HG03139 (cell line): ENCODE data around the gene HMX1.

ENCODE experiments used
- ATAC-seq: cut with Tn5 transposase; IDR thresholded peaks from one replicate; pipeline ENCODE4 v1.9.1; 2021; ENCODE audit not compliant: unreplicated experiment

The HMX1 gene

GRCh38 chr4:8871417-8872401 is at the start of gene HMX1:
Gene HMX1 (minus strand): TSS chr4:8871839. CDS start chr4:8871614, 225 bp downstream.
- no peak for ATAC-seq

GRCh38 chr4:8920969-8921368 is 49.3 kb upstream of the HMX1 start:
- no peak for ATAC-seq

GRCh38 chr4:8920289-8920965 is 48.8 kb upstream of the HMX1 start:
- no peak for ATAC-seq

GRCh38 chr4:8919651-8920288 is 48.1 kb upstream of the HMX1 start:
- ATAC-seq = no peak

- peak; percentile 83 for ATAC-seq
These were observed 46.5 kb upstream of the HMX1 start for GRCh38 chr4:8917868-8918783.

- ATAC-seq = no peak
These were observed 45.7 kb upstream of the HMX1 start for GRCh38 chr4:8917321-8917811.

- ATAC-seq = no peak
These were observed 45.3 kb upstream of the HMX1 start for GRCh38 chr4:8916906-8917305.

- ATAC-seq = no peak
These were observed 44.8 kb upstream of the HMX1 start for GRCh38 chr4:8916351-8916885.

GRCh38 chr4:8915201-8916200 is 43.9 kb upstream of the HMX1 start:
- no peak for ATAC-seq

- no peak for ATAC-seq
These were observed 43.0 kb upstream of the HMX1 start for GRCh38 chr4:8914461-8915171.

- no peak for ATAC-seq
These were observed 42.3 kb upstream of the HMX1 start for GRCh38 chr4:8913858-8914460.

- ATAC-seq = no peak
These were observed 41.6 kb upstream of the HMX1 start for GRCh38 chr4:8913121-8913857.

GRCh38 chr4:8912506-8912905 is 40.9 kb upstream of the HMX1 start:
- no peak for ATAC-seq

GRCh38 chr4:8912089-8912455 is 40.4 kb upstream of the HMX1 start:
- no peak for ATAC-seq

- no peak for ATAC-seq
These were observed 39.9 kb upstream of the HMX1 start for GRCh38 chr4:8911316-8912088.

- ATAC-seq = no peak
These were observed 39.2 kb upstream of the HMX1 start for GRCh38 chr4:8910822-8911315.
